NCI-H748 treated with DMSO at 0.1 percent for 48 hours (cell line): ENCODE results near the gene POLR1G.
A peak's percentile ranks its signal among the peaks of the same experiment; 100 is the strongest.
"Not testable (repeated sequence)": the region's sequence is repeated elsewhere in the genome, so short reads cannot be mapped to it uniquely, and the experiment has no call there.

ENCODE experiments used
- DNase-seq: peaks from one replicate; lab custom pipeline; 2025; lab: John Stamatoyannopoulos, UW

POLR1G gene

DNA sequence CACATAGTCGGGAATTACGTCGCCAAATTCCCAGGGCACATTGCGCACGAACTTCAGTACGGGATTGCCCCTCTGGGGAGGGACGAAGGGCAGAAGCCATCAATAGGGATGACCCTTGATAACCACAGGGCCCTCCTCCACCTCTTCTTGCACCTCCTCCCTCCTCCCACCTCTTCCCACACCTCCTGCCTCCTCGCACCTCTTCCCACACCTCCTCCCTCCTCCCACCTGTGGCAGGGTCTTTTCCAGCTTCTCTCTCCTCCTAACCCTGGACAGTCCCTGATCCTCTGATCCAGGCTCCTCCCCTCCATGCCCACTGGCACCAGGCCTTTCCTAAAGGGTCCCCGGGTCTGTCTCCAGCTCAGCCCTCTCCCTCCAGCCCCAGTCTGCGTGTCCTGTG lies 13.9 kb downstream of the POLR1G start:
- no peak for DNase-seq

- no peak for DNase-seq
These were observed 14.4 kb downstream of the POLR1G start for GRCh38 chr19:45420871-45421270.

- no peak for DNase-seq
These were observed 15.6 kb downstream of the POLR1G start for GRCh38 chr19:45421947-45422498.

DNA sequence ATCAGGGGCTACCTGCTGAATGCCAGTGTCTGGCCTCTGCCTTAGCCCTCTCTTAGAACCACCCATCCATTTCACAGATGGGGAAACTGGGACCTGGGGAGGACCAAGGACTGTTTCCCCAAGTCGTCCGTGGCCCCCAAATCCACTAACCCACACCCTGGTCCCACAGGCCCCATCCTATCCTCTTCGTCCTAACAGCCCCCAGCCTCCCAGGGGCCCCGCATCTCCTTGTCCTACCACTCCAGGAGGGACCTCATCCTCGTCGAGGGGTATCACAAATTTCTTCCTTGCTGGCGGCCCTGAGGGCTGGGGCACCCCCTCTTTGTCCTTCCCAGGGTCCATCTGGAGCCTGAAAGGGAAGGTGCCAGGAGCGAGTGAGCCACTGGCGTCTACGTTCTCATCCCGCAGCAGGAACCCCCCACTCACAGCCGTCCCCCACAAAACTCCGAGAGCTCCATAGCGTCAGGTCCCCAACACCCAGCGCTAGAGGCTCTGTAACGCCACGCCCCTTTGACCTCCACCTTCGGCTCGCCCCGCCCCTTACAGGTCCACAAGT lies 16.7 kb downstream of the POLR1G start:
- no peak for DNase-seq

- peak; percentile 99 for DNase-seq
These were observed 17.2 kb downstream of the POLR1G start, which contains the start of gene ERCC1 for GRCh38 chr19:45423589-45424190. Gene ERCC1 (minus strand): TSS chr19:45423917. CDS start chr19:45423374, 543 bp downstream.

DNA sequence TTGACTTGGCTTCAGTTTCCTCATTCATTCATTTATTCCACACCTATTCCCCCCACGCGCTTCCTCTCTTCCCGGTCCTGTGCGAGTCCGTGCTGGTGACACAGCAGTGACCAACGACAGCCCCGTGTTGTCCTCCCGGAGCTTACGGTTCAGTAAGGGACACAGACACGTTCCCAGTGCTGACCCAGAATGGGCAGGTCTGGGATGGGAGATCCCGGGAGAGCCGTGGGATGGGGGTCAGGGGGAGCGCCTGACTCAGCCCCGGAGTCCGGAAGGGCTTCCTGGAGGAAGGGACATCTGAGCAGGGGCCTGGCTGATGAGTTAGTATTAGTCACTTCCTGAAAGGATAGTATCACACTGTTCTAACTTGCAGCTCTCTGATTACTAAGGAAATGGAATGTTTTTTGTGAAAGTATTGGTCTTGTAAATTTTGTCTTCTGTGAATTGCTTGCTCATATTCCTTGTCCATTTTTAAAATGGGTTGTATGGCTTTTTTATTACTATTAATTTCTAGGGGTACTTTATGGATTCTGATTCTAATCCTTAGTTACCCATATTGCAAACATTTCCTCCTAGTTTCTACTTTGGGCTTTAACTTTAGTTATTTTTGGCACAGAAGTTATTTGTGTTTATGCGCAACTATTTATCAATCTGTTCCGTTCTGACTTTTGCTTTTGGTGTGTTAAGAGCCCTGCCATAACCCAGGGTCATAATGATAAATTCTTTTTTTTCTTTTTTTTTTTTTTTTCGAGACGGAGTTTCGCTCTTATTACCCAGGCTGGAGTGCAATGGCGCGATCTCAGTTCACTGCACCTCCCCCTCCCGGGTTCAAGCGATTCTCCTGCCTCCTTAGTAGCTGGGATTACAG lies 18.0 kb downstream of the POLR1G start:
- DNase-seq, result peak; percentile 70

DNA sequence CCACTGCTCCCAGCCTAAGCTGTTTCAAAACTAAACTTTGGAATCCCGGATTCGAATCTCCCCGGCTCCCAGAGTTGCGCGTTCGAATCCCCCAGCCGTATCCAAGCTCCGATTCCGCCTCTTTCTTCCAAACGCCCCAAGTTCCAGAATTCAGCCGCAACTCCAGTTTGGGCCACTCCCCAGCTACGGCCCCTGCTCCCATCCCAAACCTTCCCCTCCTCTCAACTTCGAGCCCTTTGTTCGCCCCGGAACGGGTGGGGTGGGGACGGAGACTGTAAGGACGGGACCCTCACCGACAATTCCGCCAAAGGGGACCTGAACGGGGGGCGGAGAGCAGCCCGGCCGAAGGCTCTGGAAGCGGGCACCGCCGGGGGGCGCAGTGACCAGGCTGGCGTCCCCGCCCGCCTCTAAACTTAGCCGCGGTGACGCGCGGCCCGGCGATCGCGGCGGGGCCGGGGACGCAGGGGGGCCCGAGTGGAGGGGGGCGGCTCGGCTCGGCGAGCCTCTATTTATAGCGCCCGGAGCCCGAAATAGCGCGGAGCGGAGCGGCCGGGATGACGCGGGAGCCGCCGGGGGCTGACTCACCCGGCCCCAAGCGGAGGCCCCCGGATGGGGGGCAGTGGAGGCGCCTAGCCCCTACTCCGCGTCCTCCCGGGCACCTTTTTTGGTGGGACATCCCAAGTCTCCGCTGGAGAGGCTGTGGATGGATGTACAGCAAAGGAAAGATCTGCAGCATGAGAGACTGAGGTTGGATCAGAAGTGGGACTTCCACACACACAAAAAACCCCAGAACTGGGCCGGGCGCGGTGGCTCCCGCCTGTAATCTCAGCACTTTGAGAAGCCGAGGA lies 22.2 kb downstream of the POLR1G start:
- no peak for DNase-seq

DNA sequence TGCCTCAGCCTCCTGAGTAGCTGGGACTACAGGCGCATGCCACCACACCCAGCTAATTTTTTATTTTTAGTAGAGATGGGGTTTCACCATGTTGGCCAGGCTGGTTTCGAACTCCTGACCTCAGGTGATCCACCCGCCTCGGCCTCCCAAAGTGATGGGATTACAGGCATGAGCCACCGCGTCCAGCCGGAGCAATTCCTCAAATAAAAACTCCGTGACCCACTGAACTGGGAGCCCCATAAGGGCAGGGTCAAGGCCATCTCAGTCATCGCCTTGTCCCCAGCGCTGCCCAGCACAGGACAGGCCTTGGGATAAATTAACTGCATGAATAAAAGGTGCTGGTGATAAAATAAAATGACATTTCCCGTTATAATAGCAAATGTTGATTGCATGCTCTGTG lies 23.5 kb downstream of the POLR1G start:
- not testable (repeated sequence) for DNase-seq

- not testable (repeated sequence) for DNase-seq
These were observed 24.6 kb downstream of the POLR1G start for GRCh38 chr19:45431008-45431407.

DNA sequence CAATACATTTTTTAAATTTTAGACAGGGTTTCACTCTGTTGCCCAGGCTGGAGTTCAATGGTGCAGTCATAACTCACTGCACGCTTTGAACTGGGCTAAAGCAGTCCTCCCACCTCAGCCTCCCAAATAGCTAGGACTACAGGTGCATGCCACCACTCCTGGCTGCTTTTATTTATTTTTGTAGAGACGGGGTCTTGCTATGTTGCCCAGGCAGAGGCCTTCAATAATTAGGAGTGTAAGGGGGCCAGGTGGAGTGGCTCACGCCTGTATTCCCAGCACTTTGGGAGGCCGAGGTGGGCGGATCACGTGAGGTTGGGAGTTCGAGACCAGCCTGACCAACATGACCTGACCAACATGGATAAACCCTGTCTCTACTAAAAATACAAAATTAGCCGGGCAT lies 26.1 kb downstream of the POLR1G start:
- not testable (repeated sequence) for DNase-seq

- DNase-seq, result no peak
These were observed 30.9 kb downstream of the POLR1G start for GRCh38 chr19:45437328-45437727.

DNA sequence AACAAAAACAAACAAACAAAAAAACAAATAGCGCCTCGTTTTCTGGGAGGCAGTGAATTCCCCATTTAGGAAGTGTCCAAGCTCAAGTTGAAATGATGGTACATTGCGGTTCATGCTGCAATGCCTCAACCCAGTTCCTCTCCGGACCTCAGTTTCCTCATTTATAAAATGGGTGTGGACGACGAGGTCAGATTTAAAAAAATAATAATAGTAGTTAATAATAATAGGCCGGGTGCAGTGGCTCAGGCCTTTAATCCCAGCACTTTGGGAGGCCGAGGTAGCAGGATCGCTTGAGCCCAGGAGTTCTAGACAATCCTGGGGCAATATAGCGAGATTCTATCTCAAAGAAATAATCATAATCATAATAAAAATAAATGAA lies 32.7 kb downstream of the POLR1G start:
- DNase-seq, result no peak

DNA sequence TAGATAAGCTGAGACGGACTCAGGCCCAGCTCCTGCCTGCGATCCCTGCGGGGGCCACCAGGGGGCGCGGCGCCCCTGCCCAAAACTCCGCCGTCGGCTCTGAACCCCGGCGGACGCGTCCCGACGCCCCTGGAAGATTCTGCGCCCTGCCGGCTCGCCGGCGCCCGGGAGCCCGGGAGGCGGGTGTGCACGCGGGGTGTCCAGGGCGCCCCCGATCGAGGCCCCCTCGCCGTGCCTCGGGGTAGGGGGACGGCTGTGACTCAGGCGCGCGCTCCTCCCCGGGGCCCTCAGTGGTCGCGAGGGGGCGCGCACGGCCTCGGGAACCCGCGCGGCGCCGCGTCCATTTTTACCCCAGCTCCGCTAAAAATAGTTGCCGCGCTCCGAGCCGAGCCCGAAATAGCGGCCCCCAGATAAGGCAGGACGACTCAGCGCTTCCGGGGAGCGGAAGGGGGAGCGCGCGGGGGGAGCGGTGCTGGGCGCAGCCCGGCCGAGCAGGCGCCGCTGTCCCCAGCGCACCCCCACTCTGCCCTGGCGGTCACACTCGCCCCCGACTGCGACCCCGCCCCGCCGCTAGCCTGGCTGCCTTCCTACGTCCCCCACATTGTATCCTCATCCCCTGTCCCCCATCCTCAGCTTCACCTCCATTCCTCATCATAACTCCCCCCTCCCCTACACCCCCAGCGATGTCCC lies 33.3 kb downstream of the POLR1G start:
- peak; percentile 51 for DNase-seq

DNA sequence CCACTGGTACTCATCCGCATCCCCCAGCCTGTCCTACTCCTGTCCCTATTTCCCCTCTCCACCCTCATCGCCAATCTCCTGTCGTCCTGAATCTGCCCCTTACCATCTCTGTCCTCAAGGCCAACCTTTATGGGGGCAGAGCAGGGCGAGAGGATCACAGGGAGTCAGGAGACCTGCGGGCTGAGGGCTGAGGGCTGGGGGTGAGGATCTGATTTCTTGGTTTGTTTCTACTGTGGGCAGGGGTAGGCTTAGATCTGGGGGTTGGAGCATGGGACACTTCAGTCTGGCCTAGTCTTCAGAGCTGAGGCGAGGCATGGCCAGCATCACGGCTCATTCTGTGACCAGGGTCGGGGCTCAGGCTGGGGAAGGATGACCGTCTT lies 33.8 kb downstream of the POLR1G start:
- DNase-seq, result no peak

GRCh38 chr19:45440873-45441654 lies 34.6 kb downstream of the POLR1G start:
- no peak for DNase-seq

GRCh38 chr19:45442408-45442777 lies 35.9 kb downstream of the POLR1G start:
- no peak for DNase-seq

- DNase-seq, result no peak
These were observed 36.5 kb downstream of the POLR1G start for GRCh38 chr19:45442778-45443461.

DNA sequence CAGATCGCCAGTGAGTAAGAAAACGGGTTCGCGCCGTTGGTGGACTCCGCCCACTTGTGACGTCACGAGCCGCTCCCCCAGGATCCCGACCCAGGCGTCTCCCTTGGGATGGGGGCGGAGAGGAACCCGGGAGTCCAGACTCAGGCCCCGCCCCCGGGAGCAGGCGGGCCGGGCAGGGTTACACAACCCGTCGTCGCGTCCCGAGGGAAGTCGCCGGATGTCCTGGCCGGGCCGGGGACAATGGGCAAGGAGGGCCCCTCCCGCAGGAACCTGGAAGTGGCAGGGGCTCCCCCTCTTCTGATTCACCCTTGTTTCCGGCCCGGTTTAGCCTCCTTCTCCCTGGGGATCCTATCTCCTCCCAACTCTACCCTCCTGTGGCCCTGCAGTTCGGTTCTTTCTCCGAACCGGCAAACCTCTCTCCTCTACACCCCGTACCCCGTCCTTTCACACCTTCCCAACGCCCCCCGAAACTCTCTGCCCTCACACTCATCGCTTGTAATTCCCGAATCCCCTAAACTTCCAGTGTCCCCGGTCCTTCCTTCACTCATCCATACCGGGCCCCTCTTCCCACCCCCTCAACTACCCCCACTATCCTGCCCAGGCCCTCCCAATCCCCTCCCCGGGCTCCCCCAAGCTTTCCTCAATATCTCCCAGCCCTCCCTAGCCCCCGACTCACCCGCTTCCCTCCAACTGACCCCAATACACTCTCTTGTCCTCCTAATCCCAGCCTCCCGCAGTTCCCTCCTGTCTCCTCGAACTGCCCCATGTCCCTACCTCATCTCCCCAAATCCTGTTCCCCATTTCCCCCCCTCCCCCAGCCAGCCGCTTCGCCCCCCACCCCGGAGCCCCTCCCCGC lies 37.2 kb downstream of the POLR1G start:
- peak; percentile 56 for DNase-seq
